ENCODE results near the gene FAM170B.

FAM170B gene

DNA sequence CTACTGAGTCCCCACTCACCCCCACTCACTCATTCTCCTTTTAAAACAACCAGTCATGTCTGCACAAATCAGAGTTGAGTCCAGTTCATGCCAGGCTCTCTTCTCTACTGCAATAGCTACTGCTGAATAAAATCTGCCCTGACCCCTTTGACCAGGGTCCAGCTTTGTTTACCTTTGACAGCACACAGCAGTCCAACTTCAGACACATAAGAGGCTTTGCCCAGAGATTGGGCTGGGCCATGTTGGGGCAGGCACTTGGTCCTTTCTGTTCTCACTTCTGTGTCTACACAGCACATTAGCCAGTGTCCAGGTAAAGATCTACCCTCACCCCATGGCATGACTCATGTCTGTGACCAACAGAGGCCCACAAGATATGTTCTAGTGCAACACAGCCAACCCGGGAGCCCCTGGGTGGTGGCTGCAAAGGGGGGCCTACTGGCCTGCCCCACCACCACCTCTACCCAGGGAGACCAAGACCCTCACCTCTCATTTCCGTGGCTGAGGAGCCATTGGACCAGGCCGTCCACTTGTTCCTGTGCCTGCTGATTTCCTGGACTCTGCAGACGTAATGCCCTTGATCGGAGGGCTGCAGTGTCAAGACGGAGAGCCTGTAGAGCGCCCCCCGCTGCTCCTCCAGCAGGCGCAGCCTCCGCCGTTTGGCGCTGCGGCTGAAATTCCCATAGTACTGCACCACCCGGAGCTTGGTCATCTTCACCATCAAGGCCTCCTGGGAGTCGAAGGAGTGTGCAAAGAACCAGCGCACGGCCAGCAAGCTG lies 26.5 kb downstream of the FAM170B start:
- no peak for DNase-seq

DNA sequence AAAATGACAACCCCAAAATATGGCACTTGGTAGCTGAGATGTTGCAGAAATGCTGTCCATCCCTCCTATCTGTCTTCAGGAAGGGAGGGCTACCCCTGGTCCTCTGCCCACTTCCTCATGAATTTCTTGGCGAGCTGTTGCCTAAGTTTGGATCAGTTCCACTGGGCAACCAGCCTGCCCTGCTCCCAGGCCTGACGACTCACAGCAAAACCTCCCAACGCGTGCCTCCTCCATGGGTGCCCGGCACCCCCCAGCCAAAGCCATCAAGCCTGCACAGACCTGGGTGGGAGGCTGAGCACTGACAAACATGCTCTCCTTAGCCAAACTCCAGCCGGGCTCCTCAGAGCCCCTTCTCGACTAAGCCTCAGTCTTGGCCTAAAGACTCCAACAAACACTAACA lies 27.4 kb downstream of the FAM170B start:
- peak in 26 of 56 donors; percentile 7 to 62 (median 30) for DNase-seq

DNA sequence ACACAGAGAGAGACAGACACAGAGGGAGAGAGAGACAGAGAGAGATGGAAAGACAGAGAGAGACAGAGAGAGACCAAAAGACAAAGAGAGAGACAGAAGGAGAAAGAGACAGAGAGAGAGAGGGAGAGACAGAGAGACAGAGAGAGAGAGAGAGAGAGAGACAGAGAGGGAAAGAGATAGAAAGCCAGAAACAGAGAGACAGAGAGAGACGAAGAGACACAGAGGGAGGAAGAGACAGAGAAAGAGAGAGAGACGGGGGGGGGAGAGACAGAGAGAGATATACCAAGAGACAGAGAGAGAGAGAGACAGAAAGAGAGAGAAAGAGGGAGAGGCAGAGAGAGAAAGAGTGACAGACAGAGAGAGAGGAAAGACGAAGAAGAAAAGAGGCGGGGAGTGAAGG lies 28.7 kb downstream of the FAM170B start:
- DNase-seq, result no peak

DNA sequence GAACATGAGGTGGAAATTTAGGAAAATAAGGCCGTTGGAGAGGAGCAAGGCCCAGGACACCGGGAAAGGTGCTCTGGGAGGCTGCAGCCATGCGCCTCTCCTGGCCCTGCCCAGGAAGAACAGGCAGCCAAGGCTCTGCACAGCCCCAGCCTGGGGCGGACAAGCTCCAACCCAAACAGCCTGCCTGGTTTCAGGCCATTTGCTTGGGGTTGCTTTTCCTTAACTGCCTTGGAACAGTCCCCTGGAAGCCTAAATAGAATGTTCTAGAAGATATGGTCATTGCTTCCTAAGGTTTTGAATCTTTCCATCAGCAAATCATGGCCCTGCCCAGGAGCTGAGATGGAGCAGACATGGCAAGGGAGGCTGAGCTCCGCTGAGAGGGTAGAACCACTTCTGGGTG lies 29.5 kb downstream of the FAM170B start:
- DNase-seq, result no peak

DNA sequence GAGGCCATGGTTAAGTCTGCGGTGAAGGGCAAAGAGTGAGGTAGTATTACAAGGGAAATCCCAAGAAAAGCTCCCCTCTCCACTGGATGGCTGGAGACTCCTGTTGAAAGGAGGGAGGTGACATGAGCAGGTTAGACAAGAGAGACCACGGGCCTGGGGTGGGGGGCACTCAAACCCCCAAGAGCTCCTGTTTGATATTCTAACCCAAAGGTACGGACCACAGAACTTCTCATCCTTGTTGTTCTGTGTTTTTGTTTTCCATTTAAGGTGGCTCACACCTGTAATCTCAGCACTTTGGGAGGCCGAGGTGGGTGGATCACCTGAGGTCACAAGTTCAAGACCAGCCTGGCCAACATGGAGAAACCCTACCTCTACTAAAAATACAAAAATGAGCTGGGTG lies 30.1 kb downstream of the FAM170B start:
- no peak for DNase-seq

DNA sequence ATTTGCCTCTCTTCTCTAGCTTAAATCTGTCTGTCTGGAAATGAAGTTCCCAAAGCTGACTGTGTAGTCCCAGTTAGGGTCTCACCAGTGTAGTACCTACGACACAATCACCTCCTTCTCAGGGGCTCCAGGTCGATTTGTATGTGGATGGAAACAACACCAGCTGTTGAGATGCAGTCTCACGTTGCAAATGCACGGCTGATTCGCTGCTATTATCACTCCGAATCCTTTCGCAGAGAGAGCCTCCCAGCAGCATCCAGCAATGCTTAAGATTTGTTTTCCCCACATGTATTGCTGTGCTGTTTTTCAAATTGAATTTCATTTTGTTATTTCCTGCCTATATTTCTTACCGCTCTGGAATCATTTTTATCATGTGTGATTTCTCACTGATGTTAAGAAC lies 34.8 kb downstream of the FAM170B start:
- DNase-seq, result no peak

DNA sequence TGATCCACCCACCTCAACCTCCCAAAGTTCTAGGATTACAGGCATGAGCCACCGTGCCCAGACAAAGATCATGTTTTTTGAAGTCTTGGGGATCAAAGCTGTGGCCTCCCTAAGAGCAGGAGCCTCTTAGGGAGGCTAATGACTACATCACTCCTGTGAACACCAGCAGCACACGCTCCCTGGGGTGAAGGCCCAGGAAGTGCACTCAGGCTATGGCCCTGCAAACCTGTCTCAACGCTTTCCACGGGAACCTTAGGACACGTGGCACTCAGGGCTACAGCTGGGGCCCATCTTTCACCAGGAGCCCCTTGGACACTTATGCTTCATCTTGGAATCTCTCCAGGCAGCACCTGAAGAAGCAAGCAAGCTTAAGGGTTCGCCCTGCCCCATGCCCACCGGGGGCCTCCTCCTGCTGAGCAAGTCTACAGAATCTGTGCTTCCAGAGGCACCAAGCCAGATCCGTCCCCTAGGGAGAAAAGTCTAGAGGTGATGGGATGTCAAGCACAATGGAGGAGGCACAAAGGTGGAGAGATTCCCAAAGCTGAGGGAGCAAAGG lies 36.9 kb downstream of the FAM170B start:
- no peak for DNase-seq

DNA sequence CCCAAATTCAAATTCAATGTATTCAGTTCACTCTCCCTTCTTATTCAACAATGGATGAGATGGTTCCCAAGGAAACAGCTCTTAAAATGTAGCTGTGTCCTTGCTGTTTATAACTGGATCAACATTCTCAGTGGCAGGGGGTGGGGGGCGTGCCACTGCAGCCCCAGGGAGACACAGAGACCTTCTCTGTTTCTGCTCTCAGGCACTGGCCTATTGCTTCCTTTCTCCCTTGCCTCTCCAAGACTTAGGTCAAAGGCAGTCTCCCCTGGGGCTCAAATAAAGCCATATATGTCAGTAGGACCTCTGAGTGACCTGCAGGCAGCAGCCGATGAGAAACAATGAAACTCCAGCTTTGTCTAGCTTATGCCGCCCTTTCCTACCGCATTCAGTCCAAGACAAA lies 39.2 kb downstream of the FAM170B start:
- no peak for DNase-seq

DNA sequence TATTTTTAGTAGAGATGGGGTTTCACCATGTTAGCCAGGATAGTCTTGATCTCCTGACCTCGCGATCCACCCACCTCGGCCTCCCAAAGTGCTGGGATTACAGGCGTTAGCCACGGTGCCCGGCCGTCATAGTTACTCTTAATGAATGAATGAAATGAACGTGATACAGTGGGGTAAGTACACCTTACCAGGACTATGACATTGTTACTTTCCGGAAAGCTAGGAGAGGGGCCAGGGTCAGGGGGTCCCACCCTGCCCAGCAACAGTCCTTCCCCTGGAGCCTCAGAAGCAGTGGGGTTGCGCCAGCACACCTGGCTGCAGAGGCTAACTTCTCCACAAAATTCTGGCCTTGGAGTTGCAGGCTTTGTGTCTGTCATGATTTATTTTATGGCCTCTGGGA lies 39.9 kb downstream of the FAM170B start:
- DNase-seq, result no peak

DNA sequence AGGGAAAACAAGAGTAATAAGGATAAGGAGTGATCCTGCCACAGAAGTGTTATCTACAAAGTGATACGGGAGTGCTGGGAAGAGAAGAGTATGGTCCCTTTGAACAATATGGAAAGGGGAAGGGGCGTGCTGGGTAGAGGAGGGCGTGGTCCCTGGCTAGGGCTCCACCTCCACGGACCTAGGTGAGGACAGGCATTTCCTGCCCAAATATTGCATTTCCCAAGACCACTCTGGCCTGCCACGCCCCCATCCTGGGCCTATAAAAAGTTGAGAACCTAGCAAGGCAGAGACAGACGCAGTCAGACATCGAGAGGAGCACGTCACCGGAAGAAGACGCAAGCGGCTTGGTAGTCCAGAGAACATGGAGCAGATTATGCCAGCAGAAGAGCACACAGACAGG lies 41.3 kb downstream of the FAM170B start:
- no peak for DNase-seq

DNA sequence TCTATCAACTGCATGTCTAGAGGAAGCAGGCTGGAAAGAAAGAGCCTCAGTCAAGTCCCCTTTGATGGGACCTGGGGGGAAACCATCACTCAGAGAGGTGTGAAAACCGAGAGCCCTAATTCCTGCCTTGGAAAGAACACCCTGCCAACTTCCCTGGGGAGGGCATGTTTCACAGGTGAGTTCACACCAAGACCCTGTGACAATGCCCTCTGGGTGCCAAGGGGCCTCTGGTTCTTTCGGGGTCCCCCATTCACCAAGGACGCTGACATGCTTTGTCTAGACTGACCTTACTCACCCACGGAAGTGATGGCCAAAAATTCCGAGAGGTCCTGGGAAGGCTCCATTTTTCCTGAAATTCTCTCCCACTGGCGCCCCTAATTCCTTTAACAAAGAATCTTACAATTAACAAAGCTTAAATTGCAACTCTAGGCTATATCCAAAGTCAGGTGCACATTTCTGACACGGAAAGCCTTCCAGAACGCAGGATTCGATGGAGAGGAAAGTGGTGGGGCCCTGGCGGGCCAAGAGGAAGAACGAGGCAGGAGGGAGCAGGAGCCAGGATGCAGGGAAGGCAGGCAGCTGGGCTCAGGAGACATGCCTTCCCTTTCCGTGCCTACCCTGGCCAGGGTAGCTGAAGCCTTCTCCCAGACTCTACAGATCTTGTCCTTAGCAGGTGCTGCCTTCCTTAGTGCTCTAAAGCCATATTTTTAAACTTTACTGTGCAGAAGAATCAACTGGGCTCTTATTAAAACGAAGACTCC lies 42.2 kb downstream of the FAM170B start:
- no peak for DNase-seq

DNA sequence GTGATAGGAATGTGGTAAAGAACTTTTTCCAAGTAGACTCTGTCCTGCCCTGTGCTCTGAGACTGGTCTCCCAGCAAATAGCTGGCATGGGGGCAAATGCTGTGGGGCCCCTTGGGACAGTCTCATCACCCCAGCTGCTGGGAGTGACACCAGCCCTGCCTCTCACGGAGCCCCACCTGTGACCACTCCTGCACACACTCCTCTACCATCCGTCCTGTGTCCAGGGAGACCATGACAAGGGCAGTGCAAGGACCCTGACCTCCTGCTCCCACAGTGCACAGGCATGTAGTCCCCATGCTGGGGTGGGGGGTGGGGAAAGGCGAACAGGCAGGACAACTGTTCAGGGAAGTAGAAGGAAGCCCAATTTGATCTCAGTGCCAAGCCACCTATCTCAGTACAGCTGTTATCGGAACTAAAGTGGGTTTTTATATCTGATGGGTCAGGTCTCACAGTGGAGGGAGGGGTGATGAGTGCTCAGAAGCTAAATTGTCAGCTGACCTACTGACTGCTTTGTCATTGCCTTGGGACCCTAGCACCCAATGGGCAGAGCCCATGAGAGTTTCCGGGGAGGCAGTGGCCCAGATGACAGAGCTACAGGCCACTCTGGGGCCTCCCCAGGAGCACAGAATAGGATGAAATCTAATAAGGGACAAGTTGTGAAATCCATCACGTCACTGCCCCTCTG lies 43.0 kb downstream of the FAM170B start:
- DNase-seq, result no peak

DNA sequence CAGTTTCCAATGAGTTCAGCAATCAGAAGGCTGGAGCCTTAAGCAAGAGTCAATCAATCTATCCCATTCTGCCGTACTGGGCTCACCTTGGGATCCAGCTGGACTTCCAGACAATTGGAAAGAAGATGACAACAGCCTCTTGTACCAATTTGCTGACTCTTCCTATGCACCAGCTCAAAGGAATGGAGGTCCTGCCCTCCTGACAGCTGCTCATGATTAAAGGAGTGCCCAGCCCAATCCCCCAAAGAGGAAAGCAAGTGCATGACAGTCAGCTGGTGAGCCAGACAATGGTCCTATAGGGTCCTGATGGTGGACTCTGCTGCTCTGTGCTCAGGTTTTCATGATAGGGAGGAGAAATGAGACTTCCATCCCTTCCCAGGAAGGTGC lies 43.6 kb downstream of the FAM170B start:
- no peak for DNase-seq

DNA sequence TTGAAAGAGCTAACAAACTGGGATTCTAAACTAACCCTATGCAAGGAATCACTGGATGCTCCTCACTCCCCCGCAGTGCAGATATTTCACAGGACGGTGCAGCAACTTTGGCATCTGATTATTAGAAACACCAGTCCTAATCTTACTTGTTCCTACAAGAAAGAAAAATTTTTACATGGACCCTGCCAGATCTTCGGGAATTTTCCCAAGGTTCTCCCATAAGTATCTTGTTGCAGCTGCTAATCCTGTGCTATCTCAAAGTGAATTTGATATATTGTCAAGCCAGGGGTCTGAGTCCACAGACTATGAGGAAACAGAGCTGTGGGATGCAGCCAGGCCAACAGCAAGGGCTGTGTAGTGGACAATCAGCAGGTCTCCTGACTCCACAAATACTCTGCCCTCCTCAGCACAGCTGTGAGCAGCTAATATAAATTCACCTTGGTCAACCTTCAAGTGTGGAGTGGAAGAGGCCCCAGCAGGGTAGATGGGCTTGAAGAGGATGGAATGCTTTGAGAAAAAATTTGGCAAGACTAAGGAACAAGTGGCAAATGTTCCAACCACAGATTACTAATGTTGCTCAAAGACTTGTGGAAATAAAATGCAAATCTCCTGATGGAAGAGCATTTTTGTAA lies 44.1 kb downstream of the FAM170B start:
- no peak for DNase-seq

DNA sequence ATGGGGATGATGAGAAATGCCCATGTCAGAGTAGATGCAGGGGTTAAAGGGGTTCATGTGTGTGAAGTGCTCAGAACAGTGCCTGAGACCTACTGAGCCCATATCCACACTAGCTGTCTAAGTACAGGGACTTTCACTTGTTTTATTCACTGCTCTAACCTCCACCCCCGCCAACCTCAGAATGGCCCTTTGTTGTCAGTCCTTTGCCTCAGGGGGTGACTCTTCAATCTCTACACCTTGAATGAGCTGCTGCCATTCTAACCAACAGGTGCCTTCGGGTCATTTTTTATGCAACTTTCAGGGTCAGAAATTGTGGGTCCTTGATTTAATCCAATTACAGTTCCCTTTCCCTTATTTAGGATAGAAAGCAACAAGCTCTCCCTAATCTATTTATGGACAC lies 44.7 kb downstream of the FAM170B start:
- no peak for DNase-seq

DNA sequence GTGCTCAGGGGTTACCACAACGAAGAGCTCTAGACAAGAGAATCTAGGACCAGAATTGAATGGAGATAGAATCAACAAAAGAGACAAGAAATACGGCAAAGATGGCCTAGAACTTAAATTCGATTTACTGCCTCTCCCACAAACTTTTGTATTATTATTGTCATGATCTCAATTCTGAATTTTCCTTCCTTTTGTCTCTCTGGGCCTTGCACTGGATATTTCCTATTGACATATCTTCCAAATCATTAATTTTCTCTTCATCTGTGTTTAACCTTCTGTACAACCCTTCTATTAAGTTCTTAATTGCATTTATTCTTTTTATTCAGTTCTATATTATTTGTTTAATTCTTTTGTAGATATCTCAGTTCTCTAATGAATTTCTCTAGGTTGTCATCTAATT lies 46.9 kb downstream of the FAM170B start:
- no peak for DNase-seq

DNA sequence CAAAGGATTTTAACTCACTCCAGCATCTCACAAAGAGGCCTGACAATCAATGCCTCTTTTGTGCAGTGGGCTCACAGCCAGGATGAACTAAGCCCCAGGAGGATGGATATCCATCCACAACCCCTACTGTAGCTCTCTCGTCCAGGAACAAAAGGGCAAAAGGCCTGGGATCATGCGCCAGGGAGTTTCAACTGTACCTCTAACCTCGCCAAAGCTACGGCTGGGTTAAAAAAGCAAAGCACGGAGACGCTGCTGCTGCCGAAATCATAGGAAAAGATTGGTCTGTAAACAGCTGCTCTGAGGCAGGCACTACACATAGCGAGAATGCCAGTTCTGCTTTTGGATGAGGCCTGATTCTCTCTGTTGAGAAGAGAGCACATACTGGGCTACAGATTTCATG lies 50.6 kb downstream of the FAM170B start:
- peak in 30 of 56 donors; percentile 6 to 53 (median 28) for DNase-seq

DNA sequence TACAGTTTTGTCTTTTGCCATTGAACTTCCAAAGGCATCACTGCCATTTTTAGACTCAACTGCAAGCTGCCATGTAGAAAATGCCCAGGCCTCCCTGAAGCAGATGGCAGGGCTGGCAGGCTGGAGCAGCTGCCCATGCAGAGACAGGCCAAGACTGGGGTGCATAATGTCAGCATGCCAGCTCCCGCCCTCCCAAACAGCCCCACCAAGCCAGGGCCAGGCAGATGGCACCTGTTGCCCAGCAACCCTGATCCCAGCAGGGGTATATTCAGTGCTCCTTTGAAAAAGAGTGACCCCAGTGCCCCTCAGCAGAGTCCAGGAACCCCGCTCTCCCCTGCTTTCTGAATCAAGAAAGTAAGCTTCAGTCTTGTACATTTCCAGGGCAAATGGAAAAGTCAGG lies 51.1 kb downstream of the FAM170B start:
- peak in 31 of 56 donors; percentile 11 to 61 (median 37) for DNase-seq

DNA sequence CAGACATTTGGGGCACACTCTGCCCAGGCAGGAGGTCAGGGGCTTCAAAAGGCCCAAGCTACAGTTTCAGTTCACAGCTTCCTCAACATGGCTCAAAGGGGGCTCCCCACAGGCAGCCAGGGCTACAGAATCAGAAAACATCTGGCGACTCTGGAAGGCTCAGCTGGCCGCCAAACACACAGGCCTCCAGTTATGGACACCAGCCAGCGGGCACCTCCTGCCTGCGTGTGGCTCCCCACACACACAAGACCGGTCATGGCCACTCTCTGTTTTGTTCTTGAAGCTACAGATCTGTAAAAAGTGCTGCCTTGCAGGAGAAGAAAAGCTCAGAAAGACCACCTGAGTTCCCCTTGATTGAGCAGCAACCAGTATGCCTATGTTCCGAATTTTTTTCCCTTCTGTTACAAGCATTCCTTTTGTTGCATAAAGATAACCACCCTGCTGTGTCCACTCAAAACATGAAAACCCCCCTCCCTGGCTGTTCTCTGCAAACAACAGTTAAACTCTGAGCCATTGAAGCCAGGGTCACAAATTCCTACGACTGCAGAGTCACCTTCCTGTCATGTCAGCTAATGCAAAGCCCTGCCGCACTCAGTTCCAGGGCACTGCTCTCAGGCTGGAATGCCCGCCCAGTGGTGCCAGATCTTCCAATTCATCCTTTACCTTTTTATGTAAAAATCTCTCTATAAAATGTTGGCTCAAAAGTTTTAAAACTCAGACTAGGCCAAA lies 52.1 kb downstream of the FAM170B start:
- DNase-seq, result peak in 5 of 56 donors; percentile 9 to 37 (median 24)
